ENCODE results near the gene RAB35.

RAB35 gene

GRCh38 chr12:120132863-120133385 lies 16.4 kb upstream of the RAB35 start:
- no peak for DNase-seq (ENCODE audit: low read depth)

GRCh38 chr12:120132054-120132836 lies 15.7 kb upstream of the RAB35 start:
- no peak for DNase-seq (ENCODE audit: low read depth)

GRCh38 chr12:120131116-120131515 lies 14.6 kb upstream of the RAB35 start:
- DNase-seq (ENCODE audit: low read depth) = no peak

GRCh38 chr12:120130011-120130410 lies 13.5 kb upstream of the RAB35 start:
- no peak for DNase-seq (ENCODE audit: low read depth)

- DNase-seq (ENCODE audit: low read depth) = no peak
Observed at GRCh38 chr12:120126635-120127005, 10.1 kb upstream of the RAB35 start.

- no peak for DNase-seq (ENCODE audit: low read depth)
Observed at GRCh38 chr12:120125792-120126634, 9.5 kb upstream of the RAB35 start.

- DNase-seq (ENCODE audit: low read depth) = no peak
Observed at GRCh38 chr12:120125029-120125428, 8.5 kb upstream of the RAB35 start.

GRCh38 chr12:120121766-120122293 lies 5.3 kb upstream of the RAB35 start:
- no peak for DNase-seq (ENCODE audit: low read depth)

GRCh38 chr12:120121343-120121742 lies 4.8 kb upstream of the RAB35 start:
- no peak for DNase-seq (ENCODE audit: low read depth)

- no peak for DNase-seq (ENCODE audit: low read depth)
Observed at GRCh38 chr12:120119271-120119973, 2.9 kb upstream of the RAB35 start.

- no peak for DNase-seq (ENCODE audit: low read depth)
Observed at GRCh38 chr12:120118321-120119061, 1.9 kb upstream of the RAB35 start.

- DNase-seq (ENCODE audit: low read depth) = no peak
Observed at GRCh38 chr12:120117961-120118320, 1.4 kb upstream of the RAB35 start.

GRCh38 chr12:120116792-120117651 lies 469 bp upstream of the RAB35 start:
- peak; percentile 96 for DNase-seq (ENCODE audit: low read depth)

- DNase-seq (ENCODE audit: low read depth) = no peak
Observed at GRCh38 chr12:120115692-120116440, 687 bp downstream of the RAB35 start.

GRCh38 chr12:120115066-120115465 lies 1.5 kb downstream of the RAB35 start:
- DNase-seq (ENCODE audit: low read depth) = no peak

GRCh38 chr12:120110550-120111501 lies 5.7 kb downstream of the RAB35 start:
- no peak for DNase-seq (ENCODE audit: low read depth)

GRCh38 chr12:120109570-120110267 lies 6.8 kb downstream of the RAB35 start:
- DNase-seq (ENCODE audit: low read depth) = no peak

- no peak for DNase-seq (ENCODE audit: low read depth)
Observed at GRCh38 chr12:120106151-120106550, 10.4 kb downstream of the RAB35 start.

Data from stimulated activated CD8-positive, alpha-beta memory T cell treated with anti-CD3 and anti-CD28 coated beads, Interleukin-15, amount 100 ng/mL, for 24 hours (primary cell).